Measurements from ENCODE around the gene BTBD1.
A peak's percentile ranks its signal among the peaks of the same experiment; 100 is the strongest.
"Not testable (repeated sequence)": the region's sequence is repeated elsewhere in the genome, so short reads cannot be mapped to it uniquely, and the experiment has no call there.

BTBD1 gene

DNA sequence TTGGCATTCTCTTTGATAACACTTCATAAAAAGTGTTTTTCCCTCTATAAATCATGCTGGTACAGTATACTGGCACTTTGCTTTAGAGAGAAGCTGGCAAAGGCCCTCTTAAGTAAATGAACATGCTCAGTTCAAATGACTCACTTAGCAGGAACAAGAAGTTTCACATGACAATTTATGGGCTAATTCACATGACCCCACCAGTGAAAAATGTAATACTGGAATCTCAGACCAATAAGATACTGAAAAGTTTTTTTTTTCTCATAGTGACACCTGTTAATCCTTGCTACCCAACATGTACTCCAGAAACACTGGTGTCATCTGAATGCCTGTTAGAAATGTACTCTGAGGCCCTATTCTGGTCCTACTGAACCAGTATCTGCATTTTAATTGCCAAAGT, 13.9 kb downstream of the BTBD1 start:
- DNase-seq, result no peak

DNA sequence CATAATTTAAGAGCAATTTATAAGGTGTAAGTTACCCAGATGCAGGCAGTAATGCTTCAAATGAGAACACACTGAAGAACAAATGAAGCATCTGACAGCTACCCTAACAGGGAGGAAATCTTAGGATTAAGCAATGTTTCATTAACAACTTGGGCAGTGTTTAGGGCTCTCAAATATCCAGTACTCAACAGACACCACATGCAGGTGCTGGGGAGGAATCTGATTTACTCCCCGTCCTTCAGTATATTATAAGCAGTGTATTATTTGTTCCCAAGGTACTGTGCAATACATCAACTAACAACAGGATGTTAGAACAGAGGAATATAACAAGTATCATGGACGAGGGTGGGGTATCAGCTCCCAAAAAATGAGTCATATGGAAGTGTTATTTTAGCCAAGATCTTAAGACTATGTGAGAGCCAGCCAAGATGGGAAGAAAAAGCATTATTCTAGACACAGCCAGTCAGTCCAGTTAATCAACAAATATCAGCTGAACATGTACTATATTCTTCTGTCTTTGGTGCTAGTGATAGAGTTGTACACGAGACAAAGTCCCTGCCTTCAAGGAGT, 20.4 kb downstream of the BTBD1 start:
- DNase-seq, result no peak

DNA sequence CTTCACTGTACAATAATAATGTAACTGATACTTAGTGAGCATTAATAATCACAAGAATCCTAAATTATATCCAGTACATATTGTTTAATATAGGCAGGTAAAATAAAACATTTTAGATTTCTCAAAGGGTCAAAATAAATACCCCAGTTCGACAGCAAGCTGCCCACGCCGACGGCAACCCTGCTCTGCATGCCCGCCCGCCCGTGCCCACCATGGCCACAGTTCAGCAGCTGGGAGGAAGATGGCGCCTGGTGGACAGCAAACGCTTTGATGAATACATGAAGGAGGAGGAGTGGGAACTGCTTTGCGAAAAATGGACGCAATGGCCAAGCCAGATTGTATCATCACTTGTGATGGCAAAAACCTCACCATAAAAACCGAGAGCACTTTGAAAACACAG, 22.9 kb downstream of the BTBD1 start:
- no peak for DNase-seq

- no peak for DNase-seq
Observed at GRCh38 chr15:83039206-83039605, 27.8 kb downstream of the BTBD1 start.

- DNase-seq, result no peak
Observed at GRCh38 chr15:83036253-83036652, 30.8 kb downstream of the BTBD1 start.

GRCh38 chr15:83031234-83031633, 35.8 kb downstream of the BTBD1 start:
- not testable (repeated sequence) for DNase-seq

DNA sequence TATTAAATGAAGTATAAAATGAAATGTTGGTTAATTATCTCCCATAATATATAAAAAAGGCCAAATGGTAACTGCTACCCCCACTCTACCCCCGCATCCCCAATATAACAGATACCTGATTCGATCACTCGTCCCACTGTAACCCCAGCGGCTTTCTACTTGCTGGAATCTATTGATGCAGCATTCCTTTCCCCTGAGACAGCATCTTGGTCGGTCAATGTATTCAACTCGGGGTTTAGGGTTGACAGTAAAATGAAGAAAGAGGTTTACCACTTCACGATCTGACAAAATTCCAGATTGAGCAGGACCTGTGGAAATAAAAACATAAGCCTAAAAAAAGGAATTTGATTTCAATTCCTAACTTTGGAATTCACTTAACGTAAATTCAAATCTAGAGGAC, 37.0 kb downstream of the BTBD1 start:
- no peak for DNase-seq

GRCh38 chr15:83018436-83018835, 48.6 kb downstream of the BTBD1 start:
- DNase-seq, result no peak

- no peak for DNase-seq
Observed at GRCh38 chr15:83016906-83017305, 50.1 kb downstream of the BTBD1 start.

GRCh38 chr15:83015361-83015760, 51.7 kb downstream of the BTBD1 start:
- no peak for DNase-seq

- DNase-seq, result peak; percentile 19
Observed at GRCh38 chr15:83014205-83014653, 52.8 kb downstream of the BTBD1 start.

- no peak for DNase-seq
Observed at GRCh38 chr15:83012636-83013035, 54.4 kb downstream of the BTBD1 start.

DNA sequence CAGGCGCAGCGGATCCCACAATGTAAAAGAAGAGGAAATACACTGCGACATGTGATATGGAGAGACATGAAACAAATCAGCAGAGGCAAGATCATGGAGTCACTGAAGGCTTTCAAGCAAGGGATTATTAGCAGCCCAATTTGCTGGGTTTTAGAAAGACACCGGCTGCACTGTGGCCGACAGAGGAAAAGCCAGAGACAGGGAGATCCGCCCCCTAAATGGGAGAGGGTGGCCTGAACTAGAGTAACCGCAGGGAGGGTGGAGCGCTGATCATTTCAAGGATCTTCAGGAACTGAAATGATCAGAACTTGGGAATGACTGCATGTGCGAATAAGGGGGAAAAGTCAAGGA, 55.0 kb downstream of the BTBD1 start:
- DNase-seq, result peak; percentile 61

DNA sequence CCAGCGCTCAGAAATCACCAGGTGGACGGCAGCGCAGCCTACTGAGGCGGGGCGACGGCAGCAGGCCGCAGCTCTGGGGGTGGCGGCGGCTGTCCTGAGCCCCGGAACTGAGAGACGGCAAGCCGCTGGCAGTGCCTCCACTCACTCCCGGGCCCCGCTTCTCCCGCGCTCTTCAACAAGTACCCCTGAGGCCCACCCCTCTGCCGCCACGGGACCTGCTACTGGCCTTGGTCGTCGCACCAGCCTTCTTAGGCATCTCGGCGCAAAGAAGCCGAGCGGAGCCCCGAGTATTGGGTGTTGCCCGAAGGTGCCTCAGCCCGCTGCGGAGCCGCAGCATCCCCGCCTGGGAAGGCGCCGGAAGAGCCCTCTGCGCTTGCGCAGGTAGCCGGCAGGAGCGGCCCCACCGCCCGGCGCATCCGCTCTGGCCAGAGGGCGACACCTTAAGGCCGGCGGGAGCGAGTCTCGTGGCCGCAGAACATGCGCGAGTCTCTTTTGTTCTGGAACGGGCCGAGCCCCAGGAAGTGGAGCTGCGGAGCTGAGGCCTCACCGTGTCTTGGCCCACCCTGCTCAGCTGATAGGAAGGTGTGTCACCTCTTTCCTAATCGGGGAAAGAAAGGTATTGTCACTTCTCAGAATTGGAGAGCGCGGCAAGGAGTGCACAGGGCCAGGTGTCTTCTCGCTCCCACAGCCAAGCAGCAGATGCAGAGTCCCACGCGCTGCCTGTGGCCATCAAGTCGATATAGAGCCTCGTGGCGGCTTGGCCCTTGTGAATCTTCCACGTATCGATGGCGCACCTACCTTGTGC, 55.6 kb downstream of the BTBD1 start, which contains the start of gene C15orf40:
C15orf40 (minus strand) TSS at position 369 of the 805 bp plus-strand sequence; CDS start at position 337, 32 bp downstream.
- DNase-seq, result peak; percentile 93

- DNase-seq, result peak; percentile 65
Observed at GRCh38 chr15:83010709-83011270, 56.3 kb downstream of the BTBD1 start.

- DNase-seq, result not testable (repeated sequence)
Observed at GRCh38 chr15:83000672-83001031, 66.4 kb downstream of the BTBD1 start.

DNA sequence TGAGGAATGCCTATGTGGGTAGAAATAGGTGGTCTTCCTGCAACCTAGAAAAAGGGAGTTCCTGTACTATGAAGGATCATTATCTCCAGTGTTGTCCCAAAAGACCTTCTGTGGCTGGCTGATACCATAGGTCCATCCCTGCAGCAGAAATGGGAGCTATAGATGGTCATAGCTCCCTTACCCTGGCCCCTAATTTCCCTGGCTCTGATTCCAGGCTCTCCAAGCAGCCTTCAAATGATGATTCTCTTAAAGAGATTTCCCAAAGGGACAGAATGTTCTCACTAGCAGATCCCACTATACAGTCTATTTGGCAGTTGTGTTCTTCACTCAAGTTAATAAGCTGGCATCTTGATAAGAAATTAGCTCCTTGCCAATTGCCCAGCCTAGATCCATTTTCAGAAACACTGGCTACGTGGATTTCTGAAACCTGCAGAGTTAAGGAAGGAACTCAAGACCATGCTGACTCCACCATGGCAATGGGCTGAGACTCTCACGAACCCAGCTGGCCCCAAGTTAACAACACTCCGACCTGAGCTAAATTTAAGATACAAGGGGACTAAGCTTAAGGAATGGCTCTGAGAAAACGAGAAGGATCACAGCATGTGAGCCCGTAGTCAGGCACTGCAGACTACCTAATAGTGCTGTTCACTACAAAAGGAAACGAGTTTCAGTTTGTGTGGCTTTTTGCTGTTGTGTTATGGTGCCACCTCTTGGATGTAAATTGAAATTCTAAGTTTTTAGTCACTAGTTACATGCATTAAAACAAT, 67.0 kb downstream of the BTBD1 start:
- DNase-seq, result peak; percentile 74

DNA sequence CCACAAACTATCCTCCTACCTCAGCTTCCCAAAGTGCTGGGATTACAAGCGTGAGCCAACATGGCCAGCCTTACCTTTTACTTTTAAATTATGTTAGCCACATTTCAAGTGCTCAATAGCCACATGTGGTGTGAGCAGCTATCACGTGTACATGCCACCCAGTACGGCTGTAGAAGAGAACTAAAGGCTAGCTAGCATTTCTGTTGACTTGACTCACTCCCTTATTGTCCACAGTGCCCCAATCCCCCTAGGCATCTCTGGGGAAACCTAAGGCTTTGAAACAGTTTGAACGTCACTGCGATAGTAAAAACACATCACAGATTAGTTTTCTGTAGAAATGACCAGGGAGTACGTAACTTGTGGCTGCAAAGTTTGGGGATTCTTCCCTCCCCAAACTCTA, 67.6 kb downstream of the BTBD1 start:
- DNase-seq, result peak; percentile 8

- DNase-seq, result peak; percentile 73
Observed at GRCh38 chr15:82995938-82996337, 71.1 kb downstream of the BTBD1 start.

DNA sequence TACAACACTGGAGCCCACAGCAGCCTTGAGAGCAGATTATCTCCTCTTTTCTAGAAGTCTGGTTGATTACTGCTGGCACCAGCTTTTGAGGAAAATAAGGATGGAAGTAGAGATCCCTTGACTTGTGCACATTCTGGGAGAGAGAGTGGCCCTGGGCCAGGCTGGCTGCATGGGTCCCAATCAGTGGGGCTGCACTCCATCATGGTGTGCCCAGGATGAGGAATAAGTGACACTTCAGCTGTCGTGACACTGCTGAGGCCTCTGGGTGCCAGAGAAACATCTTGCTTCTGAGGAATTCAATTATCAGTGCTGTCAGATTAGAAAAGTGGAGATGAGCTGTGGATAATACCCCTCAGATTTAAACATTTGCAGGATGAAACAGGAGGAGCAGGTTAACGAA, 72.0 kb downstream of the BTBD1 start:
- DNase-seq, result no peak

DNA sequence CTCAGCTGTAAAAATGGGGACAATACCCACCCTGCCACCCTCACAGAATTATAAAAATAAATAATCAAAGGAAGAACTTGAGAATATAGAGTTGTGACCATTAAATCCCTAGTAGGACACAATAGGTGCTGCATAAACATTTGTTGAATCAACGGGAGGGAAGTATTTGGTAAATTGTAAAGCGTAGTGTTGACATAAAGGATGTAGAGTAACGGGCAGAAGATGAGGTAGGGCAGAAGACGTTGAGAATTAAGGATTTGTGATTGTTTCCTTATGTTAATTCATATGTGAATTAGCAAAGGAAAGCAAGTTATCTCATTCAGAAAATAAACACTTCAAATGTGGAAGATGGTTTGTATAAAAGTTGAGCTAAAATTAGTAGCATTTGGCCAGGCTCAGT, 73.9 kb downstream of the BTBD1 start:
- no peak for DNase-seq

DNA sequence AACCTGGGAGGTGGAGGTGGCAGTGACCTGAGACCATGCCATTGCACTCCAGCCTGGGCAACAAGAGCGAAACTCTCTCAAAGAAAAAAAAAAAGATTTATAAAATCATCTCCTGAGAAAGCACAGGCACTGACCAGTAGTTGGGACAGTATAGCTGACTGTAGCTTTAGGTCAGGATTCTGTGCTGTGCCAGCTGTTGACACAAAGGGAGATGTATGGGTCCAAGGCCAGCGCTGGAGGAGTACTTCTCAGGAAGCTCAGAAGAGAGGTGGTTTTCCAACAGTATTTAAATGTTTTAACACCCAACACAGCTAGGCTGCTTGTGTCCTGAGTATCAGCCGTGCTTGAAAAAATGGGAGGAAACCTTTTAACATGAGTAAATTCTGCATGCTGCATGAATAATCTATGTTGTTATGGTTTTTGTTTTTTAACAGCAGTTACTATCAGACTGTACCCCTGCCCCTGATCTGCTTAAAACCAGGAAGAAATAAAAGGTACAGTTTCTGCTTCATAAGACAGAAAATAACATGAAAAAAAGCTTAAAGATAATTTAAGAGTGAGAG, 74.5 kb downstream of the BTBD1 start:
- no peak for DNase-seq

- peak; percentile 46 for DNase-seq
Observed at GRCh38 chr15:82986442-82986780, 80.6 kb downstream of the BTBD1 start.
